ENCODE measurements around the gene DROSHA. TPM values are rescaled to one million over a fixed set of nuclear protein-coding genes. Genes with fewer than 3 reads are reported as not detected.

The DROSHA gene
- total RNA-seq, 6 experiments from 2014 or later: 13.0 to 21.0 (median 18.5) TPM

DNA sequence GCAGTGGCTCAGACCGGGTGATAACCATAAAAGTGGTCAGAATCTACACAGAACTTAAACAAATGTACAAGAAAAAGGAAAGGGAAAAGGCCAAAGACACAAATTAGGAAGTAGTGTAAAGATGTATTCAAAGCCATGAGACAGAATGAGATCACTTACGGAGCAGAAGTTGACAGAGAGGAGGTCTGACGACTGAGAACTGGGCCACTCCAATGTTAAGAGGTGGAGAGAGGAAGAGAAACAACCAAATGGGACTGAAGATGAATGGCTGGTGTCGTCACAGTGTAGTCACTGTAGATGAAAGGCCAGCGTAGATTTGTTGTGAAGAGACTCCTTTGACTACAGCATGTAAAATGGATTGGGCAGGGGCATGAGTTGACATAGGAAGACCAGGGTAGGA is 114.4 kb downstream of the DROSHA start:
- DNase-seq (no peak), ATAC-seq (no peak)
- Histone ChIP-seq H3K36me3 (peaks cover 0 to 29% (median 4%) of the 10 kb centered on the region in 4 donors), H3K27ac (no peak overlapping the region), H3K27me3 (no peaks in the 10 kb centered on the region), H3K9me3 (no peaks in the 10 kb centered on the region), H3K4me1 (no peaks in the 10 kb centered on the region), H3K4me3 (no peak overlapping the region)
- no peak for TF ChIP-seq POLR2A (IDR thresholded peaks at IDR 0.05)
- 89% methylated on average over 5 of the region's 5 CpGs for WGBS (ENCODE audit: insufficient coverage, low coverage, low lambda C conversion rate, missing lambda C conversion rate)
- intact Hi-C loops (cut with DNase I): no loop called here

DNA sequence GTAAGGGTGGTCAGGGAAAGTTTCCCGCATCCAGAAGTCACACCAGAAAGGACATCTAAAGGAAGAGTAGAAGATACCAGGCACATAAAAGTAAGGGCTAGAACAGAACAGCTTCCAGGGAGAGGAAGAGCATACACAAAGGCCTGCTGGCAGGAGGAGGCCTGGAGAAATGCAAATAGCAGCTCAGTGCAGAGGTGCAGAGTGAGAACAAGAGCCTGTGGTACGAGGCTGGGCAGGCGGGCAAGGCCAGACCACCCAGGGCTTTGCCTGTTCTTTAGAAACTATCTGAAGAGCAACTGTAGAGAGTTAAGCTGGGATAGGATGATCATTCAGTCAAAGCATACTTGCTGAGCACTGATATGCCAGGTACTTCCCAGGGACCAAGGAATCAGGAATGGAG is 115.3 kb downstream of the DROSHA start:
- H3K36me3 ChIP-seq: peaks cover 0 to 28% (median 4%) of the 10 kb centered on the region in 4 donors
- 92% methylated on average over 3 of the region's 3 CpGs for WGBS (ENCODE audit: insufficient coverage, low coverage, low lambda C conversion rate, missing lambda C conversion rate)

DNA sequence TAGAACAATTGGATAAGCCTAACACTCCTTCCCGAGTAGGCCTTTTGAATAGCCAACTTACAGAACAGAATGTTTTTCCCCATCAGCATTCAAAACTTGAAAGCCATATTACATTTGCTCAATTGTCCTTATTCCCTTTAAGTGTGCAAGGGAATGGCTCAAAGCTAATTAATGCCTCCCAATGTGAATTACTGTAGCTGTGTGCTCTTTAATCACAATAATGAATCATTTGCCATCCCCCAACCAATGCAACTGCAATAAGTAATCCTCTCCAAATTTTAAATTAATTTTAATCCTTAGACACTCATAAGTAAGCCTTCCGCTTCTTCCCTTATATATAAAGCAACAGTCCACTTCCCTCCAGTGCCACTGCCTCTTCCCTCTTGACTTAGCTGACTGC is 115.9 kb downstream of the DROSHA start:
- WGBS (ENCODE audit: insufficient coverage, low coverage, low lambda C conversion rate, missing lambda C conversion rate): 100% methylated on average over 2 of the region's 2 CpGs
- intact Hi-C loops (cut with DNase I): no loop called here
- no peak overlapping the region for H3K27ac ChIP-seq
- DNase-seq (no peak), ATAC-seq (no peak)
- no peaks in the 10 kb centered on the region for H3K4me1 ChIP-seq
- H3K27me3 ChIP-seq: no peaks in the 10 kb centered on the region
- TF ChIP-seq, protein P1, sequence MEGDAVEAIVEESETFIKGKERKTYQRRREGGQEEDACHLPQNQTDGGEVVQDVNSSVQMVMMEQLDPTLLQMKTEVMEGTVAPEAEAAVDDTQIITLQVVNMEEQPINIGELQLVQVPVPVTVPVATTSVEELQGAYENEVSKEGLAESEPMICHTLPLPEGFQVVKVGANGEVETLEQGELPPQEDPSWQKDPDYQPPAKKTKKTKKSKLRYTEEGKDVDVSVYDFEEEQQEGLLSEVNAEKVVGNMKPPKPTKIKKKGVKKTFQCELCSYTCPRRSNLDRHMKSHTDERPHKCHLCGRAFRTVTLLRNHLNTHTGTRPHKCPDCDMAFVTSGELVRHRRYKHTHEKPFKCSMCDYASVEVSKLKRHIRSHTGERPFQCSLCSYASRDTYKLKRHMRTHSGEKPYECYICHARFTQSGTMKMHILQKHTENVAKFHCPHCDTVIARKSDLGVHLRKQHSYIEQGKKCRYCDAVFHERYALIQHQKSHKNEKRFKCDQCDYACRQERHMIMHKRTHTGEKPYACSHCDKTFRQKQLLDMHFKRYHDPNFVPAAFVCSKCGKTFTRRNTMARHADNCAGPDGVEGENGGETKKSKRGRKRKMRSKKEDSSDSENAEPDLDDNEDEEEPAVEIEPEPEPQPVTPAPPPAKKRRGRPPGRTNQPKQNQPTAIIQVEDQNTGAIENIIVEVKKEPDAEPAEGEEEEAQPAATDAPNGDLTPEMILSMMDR (IDR thresholded peaks at IDR 0.05): no peak
- no peak overlapping the region for H3K4me3 ChIP-seq
- H3K9me3 ChIP-seq: no peaks in the 10 kb centered on the region
- peaks cover 0 to 23% (median 3%) of the 10 kb centered on the region in 4 donors for H3K36me3 ChIP-seq

More for the DNA sequence above, 115.3 kb downstream of the DROSHA start:
- Histone ChIP-seq H3K4me1 (no peaks in the 10 kb centered on the region), H3K9me3 (no peaks in the 10 kb centered on the region), H3K4me3 (no peak overlapping the region), H3K27me3 (no peaks in the 10 kb centered on the region), H3K27ac (no peak overlapping the region)
- ATAC-seq (no peak), DNase-seq (no peak)
- TF ChIP-seq POLR2A (IDR thresholded peaks at IDR 0.05): no peak
- TF ChIP-seq, protein P1 (IDR thresholded peaks at IDR 0.05): no peak
- intact Hi-C loops (cut with DNase I): no loop called here

GRCh38 chr5:31415009-31415923 is 116.6 kb downstream of the DROSHA start:
- no peaks in the 10 kb centered on the region for H3K27me3 ChIP-seq
- H3K27ac ChIP-seq: no peak overlapping the region
- H3K4me1 ChIP-seq: no peaks in the 10 kb centered on the region
- H3K4me3 ChIP-seq: no peak overlapping the region
- intact Hi-C loops (cut with DNase I): no loop called here
- peaks cover 0 to 16% (median 2%) of the 10 kb centered on the region in 4 donors for H3K36me3 ChIP-seq
- WGBS (ENCODE audit: insufficient coverage, low coverage, low lambda C conversion rate, missing lambda C conversion rate): 79% methylated on average over 6 of the region's 6 CpGs
- no peak for DNase-seq
- no peak for ATAC-seq
- TF ChIP-seq, protein P1 (IDR thresholded peaks at IDR 0.05): no peak
- H3K9me3 ChIP-seq: no peaks in the 10 kb centered on the region

GRCh38 chr5:31413030-31413812 is 118.7 kb downstream of the DROSHA start:
- H3K9me3 ChIP-seq: no peaks in the 10 kb centered on the region
- no peak for DNase-seq
- no peak overlapping the region for H3K27ac ChIP-seq
- intact Hi-C loops (cut with DNase I): no loop called here
- no peaks in the 10 kb centered on the region for H3K4me1 ChIP-seq
- peak in 1 of 4 donors; percentile 31 for ATAC-seq
- H3K4me3 ChIP-seq: no peak overlapping the region
- no peaks in the 10 kb centered on the region for H3K27me3 ChIP-seq
- no peak for TF ChIP-seq POLR2A (IDR thresholded peaks at IDR 0.05)
- TF ChIP-seq, protein P1 (IDR thresholded peaks at IDR 0.05): no peak
- H3K36me3 ChIP-seq: peaks cover 0 to 11% (median 2%) of the 10 kb centered on the region in 4 donors
- WGBS (ENCODE audit: insufficient coverage, low coverage, low lambda C conversion rate, missing lambda C conversion rate): 89% methylated on average over 2 of the region's 8 CpGs
